GM19240 (cell line): Measurements from ENCODE around the gene CAPNS1.
A peak's percentile ranks its signal among the peaks of the same experiment; 100 is the strongest.
"Not testable (repeated sequence)": the region's sequence is repeated elsewhere in the genome, so short reads cannot be mapped to it uniquely, and the experiment has no call there.

Source experiments
- DNase-seq: peaks from one replicate; pipeline ENCODE4 v3.0.0; 2011; ENCODE audit warnings: low spot score; ENCODE audit not compliant: insufficient read length

The CAPNS1 gene

GRCh38 chr19:36114721-36115452 lies 25.0 kb upstream of the CAPNS1 start, which contains the start of gene POLR2I:
TSS of gene POLR2I (minus strand) at chr19:36114875. CDS start at chr19:36114856, 19 bp downstream.
- peak; percentile 95 for DNase-seq

GRCh38 chr19:36115453-36116343 lies 24.2 kb upstream of the CAPNS1 start, which contains the start of gene TBCB:
TSS of gene TBCB (plus strand) at chr19:36115468. CDS start at chr19:36115561, 93 bp downstream.
- DNase-seq, result peak; percentile 76

- no peak for DNase-seq
These were observed 23.6 kb upstream of the CAPNS1 start for GRCh38 chr19:36116344-36116637.

GRCh38 chr19:36120092-36120983 lies 19.5 kb upstream of the CAPNS1 start:
- DNase-seq, result no peak

- DNase-seq, result no peak
These were observed 18.9 kb upstream of the CAPNS1 start for GRCh38 chr19:36120984-36121358.

GRCh38 chr19:36121486-36122124 lies 18.3 kb upstream of the CAPNS1 start:
- DNase-seq, result no peak

- DNase-seq, result peak; percentile 40
These were observed 14.3 kb upstream of the CAPNS1 start for GRCh38 chr19:36125557-36125956.

GRCh38 chr19:36128392-36128736 lies 11.5 kb upstream of the CAPNS1 start:
- no peak for DNase-seq

- DNase-seq, result not testable (repeated sequence)
These were observed 8.6 kb upstream of the CAPNS1 start for GRCh38 chr19:36131221-36131620.

- not testable (repeated sequence) for DNase-seq
These were observed 5.0 kb upstream of the CAPNS1 start for GRCh38 chr19:36134867-36135266.

GRCh38 chr19:36136964-36137686 lies 2.7 kb upstream of the CAPNS1 start:
- DNase-seq, result no peak

GRCh38 chr19:36139120-36139472 lies 770 bp upstream of the CAPNS1 start:
- no peak for DNase-seq

GRCh38 chr19:36140304-36141038 lies 605 bp downstream of the CAPNS1 start:
- peak; percentile 73 for DNase-seq

GRCh38 chr19:36141039-36141927 lies 1.4 kb downstream of the CAPNS1 start:
- DNase-seq, result peak; percentile 89

- DNase-seq, result no peak
These were observed 2.2 kb downstream of the CAPNS1 start for GRCh38 chr19:36142046-36142445.

GRCh38 chr19:36142496-36142895 lies 2.6 kb downstream of the CAPNS1 start:
- DNase-seq, result no peak

- DNase-seq, result no peak
These were observed 4.8 kb downstream of the CAPNS1 start for GRCh38 chr19:36144624-36145023.

GRCh38 chr19:36149673-36150406 lies 10.0 kb downstream of the CAPNS1 start:
- no peak for DNase-seq
